K562 (cell line): Measurements from ENCODE around the gene VRK3. TPM values are rescaled to one million over a fixed set of nuclear protein-coding genes. Genes with fewer than 3 reads are reported as not detected.

Experiments
- BCOR ChIP-seq: fragments of 450-650 bp; IDR thresholded peaks from 2 replicates; pipeline ENCODE4 v1.6.1; 2016
- DDX20 ChIP-seq: fragments of 450-650 bp; IDR thresholded peaks from 2 replicates; pipeline ENCODE4 v1.6.1; 2016; ENCODE audit warnings: missing genetic modification characterization, low read depth, mild to moderate bottlenecking, missing compliant biosample characterization, moderate library complexity
- ESRRA ChIP-seq: fragments of 450-650 bp; IDR thresholded peaks from 2 replicates; pipeline ENCODE4 v1.6.1; 2014; ENCODE audit warnings: low read depth, mild to moderate bottlenecking, moderate library complexity, borderline replicate concordance
- ETV6 ChIP-seq, 3 experiments: fragments of 150-350 bp in 1 of 3; sonication (generic) in 1 of 3; formaldehyde crosslinking in 1 of 3; IDR thresholded peaks; 2 replicates each; pipeline versions ENCODE4 v1.6.1 to v1.8.0; 2014 to 2022; ENCODE audit warnings: borderline replicate concordance in 2 of 3, low read depth in 2 of 3, antibody characterized with exemption in 1 of 3, low read length in 1 of 3, mild to moderate bottlenecking in 1 of 3, missing genetic modification reagents in 1 of 3
- FOXJ2 ChIP-seq: fragments of 200-800 bp; sonication (Bioruptor generic); IDR thresholded peaks from 2 replicates; pipeline ENCODE4 v1.6.1; 2016; ENCODE audit warnings: missing genetic modification characterization, missing compliant biosample characterization
- FUS ChIP-seq: fragments of 200-400 bp; formaldehyde crosslinking; optimal IDR thresholded peaks from 2 replicates; pipeline ENCODE3; 2017; ENCODE audit warnings: low read depth, low read length
- HDAC8 ChIP-seq: fragments of 450-650 bp; IDR thresholded peaks from 2 replicates; pipeline ENCODE4 v1.6.1; 2016; ENCODE audit warnings: mild to moderate bottlenecking, missing genetic modification characterization, moderate library complexity, missing compliant biosample characterization
- MAFG ChIP-seq: fragments of 450-650 bp; conservative IDR thresholded peaks from 2 replicates; pipeline ENCODE4 v1.6.1; 2016; ENCODE audit warnings: missing genetic modification characterization, missing compliant biosample characterization
- MEF2D ChIP-seq: conservative IDR thresholded peaks from 2 replicates; pipeline ENCODE4 v1.6.1; 2016; ENCODE audit warnings: low read depth, missing genetic modification characterization, missing compliant biosample characterization
- TCF7 ChIP-seq: sonication (generic); IDR thresholded peaks from 2 replicates; pipeline ENCODE4 v1.6.1; 2016; ENCODE audit warnings: antibody characterized with exemption, borderline replicate concordance
- ZC3H4 ChIP-seq: sonication (generic); formaldehyde crosslinking; IDR thresholded peaks from 2 replicates; pipeline ENCODE4 v1.9.0; 2021; ENCODE audit warnings: missing genetic modification reagents, borderline replicate concordance
- polyA plus RNA-seq, 8 experiments: library from polyadenylated mRNA; depleted of rRNA in 4 of 8; stranded (reverse) in 5 of 8; unstranded in 3 of 8; fragments of >200 nt; fragmentation: Nextera tagmentation in 2 of 8; fragmentation: Illumina TruSeq in 1 of 8; extraction: Ambion mirVana in 2 of 8; extraction: Trizol in 1 of 8; gene quantifications; 2 replicates each; pipeline versions ENCODE4 v1.2.1 to v1.2.3, GENCODE V29; 2011 to 2014; ENCODE audit warnings: inconsistent platforms in 1 of 8, missing spikeins in 1 of 8
- total RNA-seq, 7 experiments: library from RNA; depleted of rRNA in 6 of 7; stranded (reverse); fragments of >200 nt in 6 of 7; fragmentation: Illumina TruSeq in 2 of 7; extraction: Trizol in 2 of 7; gene quantifications; 2 replicates each; pipeline versions ENCODE4 v1.2.1 to v1.2.3, GENCODE V29; 2011 to 2021; ENCODE audit warnings: low replicate concordance in 1 of 7
- TF ChIP-seq, protein P1 (sequence below), 2 experiments: fragments of 450-650 bp; conservative IDR thresholded peaks; 2 replicates each; pipeline ENCODE4 v1.6.1; 2017; ENCODE audit warnings: mild to moderate bottlenecking in 2 of 2, moderate library complexity in 2 of 2
- TF ChIP-seq, protein P2 (sequence below): sonication (generic); formaldehyde crosslinking; IDR thresholded peaks from 2 replicates; pipeline ENCODE4 v1.8.0; 2022; ENCODE audit warnings: mild to moderate bottlenecking, missing genetic modification reagents, borderline replicate concordance
- TF ChIP-seq, protein P3 (sequence below): sonication (generic); formaldehyde crosslinking; IDR thresholded peaks from 2 replicates; pipeline ENCODE4 v1.8.1; 2023; ENCODE audit warnings: mild to moderate bottlenecking, missing genetic modification reagents
- TF ChIP-seq, protein P4 (sequence below): IDR thresholded peaks from 2 replicates; pipeline ENCODE4 v1.6.1; 2011; ENCODE audit not compliant: insufficient read length; ENCODE audit errors: extremely low read depth
- TF ChIP-seq, protein P5 (sequence below): sonication (generic); formaldehyde crosslinking; IDR thresholded peaks from 2 replicates; pipeline ENCODE4 v1.8.0; 2022; ENCODE audit warnings: missing genetic modification reagents, mild to moderate bottlenecking, moderate library complexity, borderline replicate concordance
- TF ChIP-seq, protein P6 (sequence below): sonication (generic); formaldehyde crosslinking; IDR thresholded peaks from 2 replicates; pipeline ENCODE4 v1.8.1; 2023; ENCODE audit warnings: mild to moderate bottlenecking, missing genetic modification reagents

VRK3 gene
- total and polyA plus RNA-seq, 9 of the 15 experiments (the other 6 are each of a cell fraction or from before 2014, with no cell fraction given): 25.6 to 94.3 (median 42.9) TPM

DNA sequence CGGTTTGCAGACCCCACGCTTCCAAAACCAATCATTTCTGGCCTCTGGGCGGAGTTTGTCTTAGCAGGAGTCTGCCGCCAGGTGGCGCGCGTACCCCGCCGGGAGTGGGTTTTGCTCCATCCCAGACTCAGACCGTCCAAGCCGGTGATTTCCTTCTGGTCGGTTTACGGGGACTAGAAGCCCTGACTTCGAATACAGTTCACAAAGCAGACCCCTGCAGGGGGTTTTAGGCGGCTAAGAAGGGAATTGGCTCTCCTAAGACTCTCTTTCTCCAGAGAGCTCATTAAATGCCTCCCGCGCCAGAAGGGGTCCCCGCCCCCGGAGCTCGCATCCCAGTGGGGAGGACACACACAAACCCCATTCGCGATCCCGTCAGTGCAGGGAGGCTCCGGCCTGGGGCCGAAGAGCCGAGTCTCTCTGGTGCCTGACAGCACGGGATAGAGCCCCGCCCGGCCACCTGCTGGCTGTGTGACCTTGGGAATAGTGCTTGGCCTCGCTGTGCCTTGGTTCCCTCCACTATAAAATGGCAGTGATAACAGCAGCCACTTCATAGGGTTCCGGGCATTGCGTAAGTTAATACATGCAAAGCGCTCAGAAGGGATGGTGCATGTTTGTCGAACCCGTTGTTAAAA is 87.3 kb downstream of the VRK3 start (continued):
- TF ChIP-seq, protein P1, sequence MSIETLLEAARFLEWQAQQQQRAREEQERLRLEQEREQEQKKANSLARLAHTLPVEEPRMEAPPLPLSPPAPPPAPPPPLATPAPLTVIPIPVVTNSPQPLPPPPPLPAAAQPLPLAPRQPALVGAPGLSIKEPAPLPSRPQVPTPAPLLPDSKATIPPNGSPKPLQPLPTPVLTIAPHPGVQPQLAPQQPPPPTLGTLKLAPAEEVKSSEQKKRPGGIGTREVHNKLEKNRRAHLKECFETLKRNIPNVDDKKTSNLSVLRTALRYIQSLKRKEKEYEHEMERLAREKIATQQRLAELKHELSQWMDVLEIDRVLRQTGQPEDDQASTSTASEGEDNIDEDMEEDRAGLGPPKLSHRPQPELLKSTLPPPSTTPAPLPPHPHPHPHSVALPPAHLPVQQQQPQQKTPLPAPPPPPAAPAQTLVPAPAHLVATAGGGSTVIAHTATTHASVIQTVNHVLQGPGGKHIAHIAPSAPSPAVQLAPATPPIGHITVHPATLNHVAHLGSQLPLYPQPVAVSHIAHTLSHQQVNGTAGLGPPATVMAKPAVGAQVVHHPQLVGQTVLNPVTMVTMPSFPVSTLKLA (conservative IDR thresholded peaks at IDR 0.05): 0 out of 4 replicates have a peak, but pooled peaks of 1 of the 2 experiments have one; percentile 30
- no peak for TF ChIP-seq MEF2D
- TF ChIP-seq ESRRA: 0 out of 2 replicates have a peak, but pooled peaks have one; percentile 12
- no peak for TF ChIP-seq DDX20 (tag)
- TF ChIP-seq, protein P2, sequence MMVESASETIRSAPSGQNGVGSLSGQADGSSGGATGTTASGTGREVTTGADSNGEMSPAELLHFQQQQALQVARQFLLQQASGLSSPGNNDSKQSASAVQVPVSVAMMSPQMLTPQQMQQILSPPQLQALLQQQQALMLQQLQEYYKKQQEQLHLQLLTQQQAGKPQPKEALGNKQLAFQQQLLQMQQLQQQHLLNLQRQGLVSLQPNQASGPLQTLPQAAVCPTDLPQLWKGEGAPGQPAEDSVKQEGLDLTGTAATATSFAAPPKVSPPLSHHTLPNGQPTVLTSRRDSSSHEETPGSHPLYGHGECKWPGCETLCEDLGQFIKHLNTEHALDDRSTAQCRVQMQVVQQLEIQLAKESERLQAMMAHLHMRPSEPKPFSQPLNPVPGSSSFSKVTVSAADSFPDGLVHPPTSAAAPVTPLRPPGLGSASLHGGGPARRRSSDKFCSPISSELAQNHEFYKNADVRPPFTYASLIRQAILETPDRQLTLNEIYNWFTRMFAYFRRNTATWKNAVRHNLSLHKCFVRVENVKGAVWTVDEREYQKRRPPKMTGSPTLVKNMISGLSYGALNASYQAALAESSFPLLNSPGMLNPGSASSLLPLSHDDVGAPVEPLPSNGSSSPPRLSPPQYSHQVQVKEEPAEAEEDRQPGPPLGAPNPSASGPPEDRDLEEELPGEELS: no peak
- 0 out of 2 replicates have a peak, but pooled peaks have one; percentile 37 for TF ChIP-seq BCOR
- TF ChIP-seq, protein P3, sequence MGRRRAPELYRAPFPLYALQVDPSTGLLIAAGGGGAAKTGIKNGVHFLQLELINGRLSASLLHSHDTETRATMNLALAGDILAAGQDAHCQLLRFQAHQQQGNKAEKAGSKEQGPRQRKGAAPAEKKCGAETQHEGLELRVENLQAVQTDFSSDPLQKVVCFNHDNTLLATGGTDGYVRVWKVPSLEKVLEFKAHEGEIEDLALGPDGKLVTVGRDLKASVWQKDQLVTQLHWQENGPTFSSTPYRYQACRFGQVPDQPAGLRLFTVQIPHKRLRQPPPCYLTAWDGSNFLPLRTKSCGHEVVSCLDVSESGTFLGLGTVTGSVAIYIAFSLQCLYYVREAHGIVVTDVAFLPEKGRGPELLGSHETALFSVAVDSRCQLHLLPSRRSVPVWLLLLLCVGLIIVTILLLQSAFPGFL: 0 out of 2 replicates have a peak, but pooled peaks have one; percentile 20
- TF ChIP-seq, protein P4, sequence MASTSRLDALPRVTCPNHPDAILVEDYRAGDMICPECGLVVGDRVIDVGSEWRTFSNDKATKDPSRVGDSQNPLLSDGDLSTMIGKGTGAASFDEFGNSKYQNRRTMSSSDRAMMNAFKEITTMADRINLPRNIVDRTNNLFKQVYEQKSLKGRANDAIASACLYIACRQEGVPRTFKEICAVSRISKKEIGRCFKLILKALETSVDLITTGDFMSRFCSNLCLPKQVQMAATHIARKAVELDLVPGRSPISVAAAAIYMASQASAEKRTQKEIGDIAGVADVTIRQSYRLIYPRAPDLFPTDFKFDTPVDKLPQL: no peak
- no peak for TF ChIP-seq FOXJ2
- TF ChIP-seq TCF7: 0 out of 2 replicates have a peak, but pooled peaks have one; percentile 21
- no peak for TF ChIP-seq MAFG (tag)
- TF ChIP-seq ETV6 (IDR thresholded peaks at IDR 0.05; ENCODE audit: borderline replicate concordance in 1 of 2, low read depth in 2 of 2, low read length in 1 of 2): no peak
- TF ChIP-seq ETV6 (CRISPR knock-in tag; IDR thresholded peaks at IDR 0.05; ENCODE audit: borderline replicate concordance): no peak
- TF ChIP-seq, protein P5, sequence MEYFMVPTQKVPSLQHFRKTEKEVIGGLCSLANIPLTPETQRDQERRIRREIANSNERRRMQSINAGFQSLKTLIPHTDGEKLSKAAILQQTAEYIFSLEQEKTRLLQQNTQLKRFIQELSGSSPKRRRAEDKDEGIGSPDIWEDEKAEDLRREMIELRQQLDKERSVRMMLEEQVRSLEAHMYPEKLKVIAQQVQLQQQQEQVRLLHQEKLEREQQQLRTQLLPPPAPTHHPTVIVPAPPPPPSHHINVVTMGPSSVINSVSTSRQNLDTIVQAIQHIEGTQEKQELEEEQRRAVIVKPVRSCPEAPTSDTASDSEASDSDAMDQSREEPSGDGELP (CRISPR knock-in tag): peak; percentile 49; the same call in 1 of the 2 replicates
- no peak for TF ChIP-seq HDAC8
- TF ChIP-seq, protein P6, sequence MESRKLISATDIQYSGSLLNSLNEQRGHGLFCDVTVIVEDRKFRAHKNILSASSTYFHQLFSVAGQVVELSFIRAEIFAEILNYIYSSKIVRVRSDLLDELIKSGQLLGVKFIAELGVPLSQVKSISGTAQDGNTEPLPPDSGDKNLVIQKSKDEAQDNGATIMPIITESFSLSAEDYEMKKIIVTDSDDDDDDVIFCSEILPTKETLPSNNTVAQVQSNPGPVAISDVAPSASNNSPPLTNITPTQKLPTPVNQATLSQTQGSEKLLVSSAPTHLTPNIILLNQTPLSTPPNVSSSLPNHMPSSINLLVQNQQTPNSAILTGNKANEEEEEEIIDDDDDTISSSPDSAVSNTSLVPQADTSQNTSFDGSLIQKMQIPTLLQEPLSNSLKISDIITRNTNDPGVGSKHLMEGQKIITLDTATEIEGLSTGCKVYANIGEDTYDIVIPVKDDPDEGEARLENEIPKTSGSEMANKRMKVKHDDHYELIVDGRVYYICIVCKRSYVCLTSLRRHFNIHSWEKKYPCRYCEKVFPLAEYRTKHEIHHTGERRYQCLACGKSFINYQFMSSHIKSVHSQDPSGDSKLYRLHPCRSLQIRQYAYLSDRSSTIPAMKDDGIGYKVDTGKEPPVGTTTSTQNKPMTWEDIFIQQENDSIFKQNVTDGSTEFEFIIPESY: peak; percentile 17; the same call in 1 of the 2 replicates
- no peak for TF ChIP-seq ZC3H4
- no peak for TF ChIP-seq FUS
